Caco-2 (cell line): ENCODE results near the gene NCMAP. TPM values are rescaled to one million over a fixed set of nuclear protein-coding genes. Genes with fewer than 3 reads are reported as not detected.
"Not testable (repeated sequence)": the region's sequence is repeated elsewhere in the genome, so short reads cannot be mapped to it uniquely, and the experiment has no call there.

Experiments used
- BruUV-seq: library from RNA; stranded (reverse); fragments of 400-500 nt; replicated peaks from 2 replicates; lab custom pipeline; 2021; lab: Mats Ljungman, UMichigan
- CTCF ChIA-PET: fragments of 300-600 bp; sonication (Branson Sonifier 250); formaldehyde crosslinking; loops from one replicate; lab custom pipeline; 2022; ENCODE audit warnings: antibody characterized with exemption; lab: Charles Lee
- POLR2A ChIA-PET: fragments of 300-600 bp; sonication (Branson Sonifier 250); formaldehyde crosslinking; loops from one replicate; lab custom pipeline; 2022; ENCODE audit warnings: antibody characterized with exemption; lab: Charles Lee
- DNase-seq, 2 experiments: peaks; one replicate each; pipeline versions ENCODE4 v3.0.0 to v3.0.0-alpha.2; 2020 to 2022
- H3K27me3 ChIP-seq: replicated peaks from 2 replicates; pipeline ENCODE4 v1.6.0; 2011; ENCODE audit warnings: low read length; ENCODE audit not compliant: control insufficient read depth, insufficient read depth
- H3K36me3 ChIP-seq: 2 replicates; pipeline ENCODE4 v1.5.1; 2011; ENCODE audit warnings: low read length; ENCODE audit not compliant: control insufficient read depth, insufficient read depth
- H3K4me1 ChIP-seq: fragments of 250-450 bp; sonication (Bioruptor Pico); 2 replicates; pipeline ENCODE4 v1.5.1; 2020; ENCODE audit warnings: mild to moderate bottlenecking
- H3K4me3 ChIP-seq: 2 replicates; pipeline ENCODE4 v1.5.1; 2011; ENCODE audit warnings: low read depth, mild to moderate bottlenecking, control low read depth, low read length
- H3K9me3 ChIP-seq: fragments of 250-450 bp; sonication (Bioruptor Pico); 2 replicates; pipeline ENCODE4 v1.5.1; 2020; ENCODE audit warnings: mild to moderate bottlenecking, moderate library complexity
- H3K27ac Mint-ChIP-seq: one replicate; pipeline ENCODE4 v1.8.0; 2022; ENCODE audit warnings: mixed read lengths; ENCODE audit not compliant: unreplicated experiment
- H3K27me3 Mint-ChIP-seq: one replicate; pipeline ENCODE4 v1.8.0; 2022; ENCODE audit warnings: mixed read lengths; ENCODE audit not compliant: insufficient read depth, unreplicated experiment
- H3K36me3 Mint-ChIP-seq: one replicate; pipeline ENCODE4 v1.8.0; 2022; ENCODE audit warnings: mild to moderate bottlenecking, mixed read lengths; ENCODE audit not compliant: insufficient read depth, unreplicated experiment
- H3K4me1 Mint-ChIP-seq: one replicate; pipeline ENCODE4 v1.8.0; 2022; ENCODE audit warnings: low read depth, mixed read lengths; ENCODE audit not compliant: unreplicated experiment
- H3K4me3 Mint-ChIP-seq: one replicate; pipeline ENCODE4 v1.8.0; 2022; ENCODE audit warnings: mild to moderate bottlenecking, moderate library complexity, mixed read lengths; ENCODE audit not compliant: unreplicated experiment
- H3K9me3 Mint-ChIP-seq: one replicate; pipeline ENCODE4 v1.8.0; 2022; ENCODE audit warnings: mixed read lengths; ENCODE audit not compliant: unreplicated experiment
- CTCF ChIP-seq, 2 experiments: fragments of 200-600 bp in 1 of 2; IDR thresholded peaks; 1 replicate in 1 of 2; 2 replicates in 1 of 2; pipeline versions ENCODE4 v1.5.1 to v1.8.0; 2011 to 2022; ENCODE audit warnings: antibody characterized with exemption in 1 of 2, control low read depth in 1 of 2, inconsistent platforms in 1 of 2, low read depth in 1 of 2, low read length in 1 of 2, mild to moderate bottlenecking in 1 of 2, moderate library complexity in 1 of 2; ENCODE audit not compliant: insufficient read depth in 1 of 2, severe bottlenecking in 1 of 2, unreplicated experiment in 1 of 2
- intact Hi-C: fragments of 100-400 bp; cut with micrococcal nuclease; formaldehyde crosslinking; loops from one replicate; pipeline ENCODE4 v1.10.0; 2022; ENCODE audit not compliant: unreplicated experiment
- total RNA-seq: library from RNA; stranded (reverse); gene quantifications from 2 replicates; pipeline ENCODE4 v1.2.3, GENCODE V29; 2022

Gene NCMAP
- total RNA-seq, 1 experiment from 2014 or later: 0.43 TPM

DNA sequence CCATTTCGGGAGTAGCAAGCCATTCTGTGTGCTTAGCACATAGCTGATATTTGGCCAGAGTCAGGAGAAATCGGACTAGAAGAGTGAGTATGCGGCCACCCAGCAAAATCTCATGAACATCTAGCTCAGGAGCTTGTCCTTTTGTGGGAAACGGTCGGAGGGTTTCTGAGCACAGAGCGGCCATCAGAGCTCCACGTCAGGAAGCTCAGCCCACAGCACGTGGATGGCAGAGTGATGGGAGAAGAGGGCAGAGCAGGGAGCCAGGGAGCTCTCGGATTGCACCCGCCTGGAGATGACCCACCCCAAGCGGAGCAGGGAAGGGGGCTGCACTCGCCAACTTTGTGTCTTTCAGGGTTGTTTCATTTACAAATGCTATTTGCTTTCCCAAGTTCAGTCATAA, 39.4 kb upstream of the NCMAP start:
- H3K9me3 Mint-ChIP-seq: no peaks in the 10 kb centered on the region
- no peak overlapping the region for H3K4me3 Mint-ChIP-seq
- POLR2A ChIA-PET: no interaction called here
- H3K27me3 ChIP-seq: no peaks in the 10 kb centered on the region
- no peaks in the 10 kb centered on the region for H3K9me3 ChIP-seq
- no peak overlapping the region for H3K27ac Mint-ChIP-seq
- DNase-seq: no peak
- intact Hi-C loops: no loop called here
- H3K36me3 Mint-ChIP-seq: peaks cover 17% of the 10 kb centered on the region
- H3K36me3 ChIP-seq: no peaks in the 10 kb centered on the region
- H3K27me3 Mint-ChIP-seq: no peaks in the 10 kb centered on the region
- no peak for TF ChIP-seq CTCF (IDR thresholded peaks at IDR 0.05; ENCODE audit: insufficient read depth in 1 of 2, low read depth in 1 of 2, low read length in 1 of 2, severe bottlenecking in 1 of 2, unreplicated experiment in 1 of 2)
- CTCF ChIA-PET: interaction anchor here (1.7 kb wide), 1 partner anchor 25 kb away, joined by 4 read pairs; no protein-coding TSS in a partner anchor
- no peaks in the 10 kb centered on the region for H3K4me1 Mint-ChIP-seq
- no peak overlapping the region for H3K4me3 ChIP-seq
- H3K4me1 ChIP-seq: no peaks in the 10 kb centered on the region
- BruUV-seq: no TSS peak

DNA sequence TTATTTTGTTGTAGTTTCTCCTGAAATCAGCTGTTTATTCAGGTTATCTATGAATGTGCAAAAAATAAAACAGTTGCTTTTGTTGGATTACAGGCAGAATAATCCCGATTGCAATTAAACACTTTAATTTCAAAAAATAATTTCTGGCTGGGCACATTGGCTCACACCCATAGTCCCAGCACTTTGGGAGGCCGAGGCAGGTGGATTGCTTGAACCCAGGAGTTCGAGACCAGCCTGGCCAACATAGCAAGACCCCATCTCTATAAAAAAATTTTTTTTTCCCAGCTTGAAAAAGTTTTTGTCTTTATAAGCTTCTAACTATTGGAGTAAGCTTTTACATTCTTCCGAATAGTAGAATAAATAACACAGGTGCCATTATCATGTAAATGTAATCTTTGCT, 38.0 kb upstream of the NCMAP start:
- no peak overlapping the region for H3K4me3 ChIP-seq
- DNase-seq: no peak
- Mint-ChIP-seq H3K9me3 (no peaks in the 10 kb centered on the region), H3K27ac (no peak overlapping the region), H3K4me3 (no peak overlapping the region), H3K4me1 (no peaks in the 10 kb centered on the region), H3K27me3 (no peaks in the 10 kb centered on the region), H3K36me3 (peaks cover 12% of the 10 kb centered on the region)
- ChIA-PET POLR2A (no interaction called here), CTCF (no interaction called here)
- no peaks in the 10 kb centered on the region for H3K9me3 ChIP-seq
- BruUV-seq: no TSS peak
- H3K36me3 ChIP-seq: no peaks in the 10 kb centered on the region
- no peaks in the 10 kb centered on the region for H3K27me3 ChIP-seq
- TF ChIP-seq CTCF (IDR thresholded peaks at IDR 0.05; ENCODE audit: insufficient read depth in 1 of 2, low read depth in 1 of 2, low read length in 1 of 2, severe bottlenecking in 1 of 2, unreplicated experiment in 1 of 2): no peak
- intact Hi-C loops: no loop called here
- no peaks in the 10 kb centered on the region for H3K4me1 ChIP-seq

GRCh38 chr1:24520282-24520681, 35.6 kb upstream of the NCMAP start:
- BruUV-seq, H3K4me1 ChIP-seq, H3K4me3 ChIP-seq, POLR2A ChIA-PET, CTCF ChIA-PET, H3K9me3 Mint-ChIP-seq, H3K4me1 Mint-ChIP-seq, H3K27me3 ChIP-seq, DNase-seq, H3K36me3 ChIP-seq, H3K27ac Mint-ChIP-seq, H3K27me3 Mint-ChIP-seq, intact Hi-C loops, H3K4me3 Mint-ChIP-seq, H3K9me3 ChIP-seq: not testable (repeated sequence)
- peaks cover 12% of the 10 kb centered on the region for H3K36me3 Mint-ChIP-seq

- Mint-ChIP-seq H3K27me3 (no peaks in the 10 kb centered on the region), H3K9me3 (no peaks in the 10 kb centered on the region), H3K27ac (no peak overlapping the region), H3K36me3 (no peaks in the 10 kb centered on the region), H3K4me1 (peaks cover 7% of the 10 kb centered on the region), H3K4me3 (no peak overlapping the region)
- ChIA-PET POLR2A (no interaction called here), CTCF (interaction anchor here (0.6 kb wide), 1 partner anchor 16 kb away, joined by 3 read pairs; no protein-coding TSS in a partner anchor)
- H3K9me3 ChIP-seq: no peaks in the 10 kb centered on the region
- intact Hi-C loops: no loop called here
- H3K36me3 ChIP-seq: no peaks in the 10 kb centered on the region
- BruUV-seq: no TSS peak
- H3K27me3 ChIP-seq: no peaks in the 10 kb centered on the region
- no peak for TF ChIP-seq CTCF (IDR thresholded peaks at IDR 0.05; ENCODE audit: insufficient read depth in 1 of 2, low read depth in 1 of 2, low read length in 1 of 2, severe bottlenecking in 1 of 2, unreplicated experiment in 1 of 2)
- H3K4me3 ChIP-seq: no peak overlapping the region
- 0 out of 2 replicates have a peak, but pooled peaks cover 3% of the 10 kb centered on the region for H3K4me1 ChIP-seq
- no peak for DNase-seq
Observed at GRCh38 chr1:24525606-24526005, 30.3 kb upstream of the NCMAP start.
